Hematopoietic multipotent progenitor cell treated with erythropoietin and hydrocortisone succinate and interleukin-3 and kit ligand, for 8 days (in vitro differentiated cells): ENCODE measurements around the gene EIF3K.
"Not testable (repeated sequence)": the region's sequence is repeated elsewhere in the genome, so short reads cannot be mapped to it uniquely, and the experiment has no call there.

Experiments used
- DNase-seq: peaks from one replicate; pipeline ENCODE4 v3.0.0-alpha.2; 2015

EIF3K gene

GRCh38 chr19:38618590-38619360 lies at the start of gene EIF3K:
EIF3K (plus strand) TSS chr19:38619188; CDS start chr19:38619269, 81 bp downstream.
- DNase-seq, result peak; percentile 99

DNA sequence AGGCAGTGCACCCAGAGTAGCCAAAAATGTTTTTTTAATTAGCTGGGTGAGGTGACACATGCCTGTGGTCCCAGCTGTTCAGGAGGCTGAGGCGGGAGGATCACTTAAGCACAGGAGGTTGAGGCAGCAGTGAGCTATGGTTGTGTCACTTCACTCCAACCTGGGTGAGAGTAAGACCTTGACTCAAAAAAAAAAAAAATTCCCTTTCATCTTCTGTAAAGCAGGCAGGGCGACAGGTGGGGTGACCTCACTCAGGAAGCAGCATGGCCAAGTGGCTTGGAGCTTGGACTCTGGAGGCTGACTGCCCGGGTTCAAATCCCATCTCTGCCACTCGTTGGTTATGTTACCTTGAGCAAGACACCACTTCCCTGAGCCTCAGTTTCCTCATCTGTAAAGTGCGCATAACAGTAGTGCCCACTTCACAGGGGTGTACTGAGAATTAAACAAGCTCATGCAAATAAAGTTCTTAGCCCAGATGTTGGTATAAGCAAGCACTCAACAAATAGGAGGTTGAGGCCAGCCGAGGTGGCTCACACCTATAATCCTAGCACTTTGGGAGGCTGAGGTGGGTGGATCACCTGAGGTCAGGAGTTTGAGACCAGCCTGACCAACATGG lies 49.5 kb upstream of the EIF3K start:
- no peak for DNase-seq

DNA sequence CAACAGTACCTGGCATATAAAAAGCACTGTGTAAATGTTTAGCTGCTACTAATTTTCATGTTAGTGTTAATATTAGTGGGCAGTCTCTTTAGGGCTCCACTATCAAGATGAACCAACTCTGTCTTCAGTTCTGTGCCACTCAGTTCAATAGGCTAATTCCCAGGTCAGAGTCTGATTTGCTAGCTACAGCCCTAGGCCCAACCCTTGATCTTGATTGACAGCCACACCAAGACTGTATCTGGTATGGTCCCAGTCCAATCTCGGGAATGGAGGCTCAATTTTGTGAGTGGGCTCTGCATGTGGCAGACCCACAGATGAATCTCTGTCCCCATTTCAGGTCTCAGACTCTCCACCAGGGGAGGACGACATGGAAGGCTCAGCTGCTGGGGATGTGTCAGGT lies 47.3 kb upstream of the EIF3K start:
- DNase-seq, result no peak

- no peak for DNase-seq
Observed at GRCh38 chr19:38577826-38578225, 41.2 kb upstream of the EIF3K start.

GRCh38 chr19:38579304-38579703 lies 39.7 kb upstream of the EIF3K start:
- DNase-seq, result not testable (repeated sequence)

GRCh38 chr19:38580080-38580479 lies 38.9 kb upstream of the EIF3K start:
- no peak for DNase-seq

GRCh38 chr19:38583219-38583984 lies 35.6 kb upstream of the EIF3K start:
- no peak for DNase-seq

DNA sequence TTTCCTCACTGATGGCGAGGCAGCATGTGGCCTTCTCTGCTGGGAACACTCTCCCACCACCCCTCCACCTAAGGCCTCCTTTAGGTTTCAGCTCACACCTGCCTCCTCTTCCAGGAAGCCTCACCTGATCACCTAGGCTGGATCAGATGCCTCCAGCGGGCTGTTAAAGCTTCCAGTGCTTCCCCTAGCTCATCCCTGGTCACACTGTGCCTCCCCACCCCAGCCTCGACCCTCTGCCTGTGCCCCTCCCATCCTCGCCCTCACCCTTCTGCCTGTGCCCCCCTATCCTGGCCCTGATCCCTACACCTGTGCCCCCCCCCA lies 35.0 kb upstream of the EIF3K start:
- DNase-seq, result no peak

GRCh38 chr19:38587562-38587961 lies 31.4 kb upstream of the EIF3K start:
- DNase-seq, result no peak

DNA sequence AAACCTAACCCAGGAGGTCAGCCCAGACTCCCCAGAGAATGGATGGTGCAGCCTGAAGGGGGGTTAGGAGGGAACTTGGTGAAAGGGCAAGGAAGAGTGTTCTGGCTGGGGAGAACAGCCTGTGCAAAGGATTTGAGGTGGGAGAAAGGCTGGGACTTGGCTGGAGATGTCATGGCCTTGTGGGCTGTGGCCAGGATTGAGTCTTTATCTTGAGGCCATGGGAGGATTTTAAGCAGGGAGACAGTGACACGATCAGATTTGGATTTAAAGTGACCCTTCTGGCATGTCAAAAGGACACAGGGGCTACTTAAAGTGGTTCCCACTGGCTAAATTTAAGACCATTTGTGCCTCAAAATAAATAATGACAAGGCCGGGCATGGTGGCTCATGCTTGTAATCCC lies 30.9 kb upstream of the EIF3K start:
- no peak for DNase-seq

- no peak for DNase-seq
Observed at GRCh38 chr19:38592940-38593339, 26.0 kb upstream of the EIF3K start.

DNA sequence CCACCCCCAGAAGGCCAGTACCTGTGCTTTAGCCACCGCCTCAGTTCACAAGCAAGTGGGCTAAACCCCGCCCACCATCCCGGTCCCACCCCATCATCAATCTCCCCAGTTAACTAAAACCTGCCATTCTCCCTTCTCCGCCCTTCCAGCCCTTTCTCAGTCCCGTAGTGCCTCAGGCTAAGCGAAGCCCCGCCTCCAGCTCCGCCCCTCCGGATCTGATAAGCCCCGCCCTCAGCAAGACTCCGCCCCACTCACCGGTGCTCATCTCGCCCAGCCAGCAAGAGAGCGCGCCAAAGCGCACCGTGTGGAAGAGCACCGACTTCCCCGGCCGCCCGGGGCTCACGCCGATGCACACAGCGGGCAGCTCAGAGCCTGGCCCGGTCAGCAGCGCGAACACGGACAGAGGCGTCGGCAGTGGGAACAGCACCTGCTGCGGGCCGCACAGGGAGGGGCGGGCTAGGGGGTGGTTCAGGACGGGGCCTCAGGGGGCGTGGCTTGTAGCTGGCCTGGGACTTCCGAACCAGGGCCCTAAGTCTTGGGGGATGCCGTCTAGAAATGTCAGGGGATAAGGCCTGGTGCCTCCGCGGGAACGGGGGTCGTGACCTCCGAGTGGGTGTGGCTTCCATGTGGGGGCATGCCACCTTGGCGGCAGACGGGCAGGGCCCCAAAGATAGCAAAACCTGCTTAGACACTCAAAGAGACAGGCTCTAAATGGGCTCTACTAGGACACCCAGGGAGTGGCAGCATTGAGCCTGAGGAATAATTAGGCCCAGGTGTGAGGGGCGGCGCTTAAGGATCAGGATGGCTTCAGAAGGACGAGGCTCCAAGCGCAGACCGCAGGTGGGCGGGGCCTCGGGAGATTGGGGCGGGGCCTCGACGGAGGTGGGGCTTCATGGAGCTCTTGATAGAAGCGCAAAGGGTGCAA lies 22.7 kb upstream of the EIF3K start:
- no peak for DNase-seq

DNA sequence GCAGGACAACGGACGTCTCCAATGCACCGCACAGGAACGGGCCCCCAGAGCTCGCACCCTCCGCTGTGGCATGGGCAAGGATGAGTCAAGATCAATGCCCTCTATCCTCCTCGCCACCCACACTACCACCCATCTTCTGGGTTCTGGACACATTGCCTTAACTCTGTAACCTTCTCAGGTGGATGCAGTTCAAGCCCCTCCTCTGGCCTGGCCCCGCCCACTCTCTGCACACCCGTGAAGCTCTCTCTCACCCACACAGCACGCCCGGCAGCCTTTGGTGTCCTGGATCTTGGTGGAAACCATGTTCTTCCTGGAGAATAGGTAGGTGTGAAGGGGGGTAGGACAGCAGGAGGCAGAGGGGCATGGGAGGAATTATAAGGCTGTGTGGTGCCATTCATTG lies 21.9 kb upstream of the EIF3K start:
- DNase-seq, result no peak

DNA sequence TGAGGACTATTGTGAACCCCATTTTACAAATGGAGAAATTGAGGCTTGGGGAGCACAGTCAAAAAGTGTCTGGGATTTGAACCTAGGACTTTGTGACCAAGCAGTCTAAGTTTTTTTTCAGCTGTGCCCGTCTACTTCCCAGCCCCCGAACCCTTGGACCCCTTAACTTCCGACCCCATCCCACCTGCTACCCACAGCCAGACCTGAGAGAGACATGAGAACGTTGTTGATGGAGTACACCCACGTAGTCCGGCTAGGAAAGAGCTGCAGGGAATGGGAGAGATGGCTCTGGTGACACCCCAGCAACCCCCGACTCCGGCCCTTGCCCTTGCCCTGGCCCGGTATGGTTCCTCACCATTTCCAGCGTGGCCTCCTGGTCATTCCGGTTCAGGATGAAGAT lies 19.3 kb upstream of the EIF3K start:
- DNase-seq, result no peak

DNA sequence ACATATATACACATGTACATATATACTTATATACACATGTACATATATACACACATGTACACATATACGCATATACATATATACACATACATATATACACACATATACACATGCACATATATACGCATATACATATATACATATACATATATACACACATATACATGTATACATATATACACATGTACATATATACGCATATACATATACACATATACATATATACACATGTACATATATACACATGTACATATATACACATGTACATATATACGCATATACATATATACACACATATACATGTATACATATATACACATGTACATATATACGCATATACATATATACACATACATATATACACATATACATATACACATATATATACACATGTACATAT lies 16.1 kb upstream of the EIF3K start:
- not testable (repeated sequence) for DNase-seq

- DNase-seq, result no peak
Observed at GRCh38 chr19:38606131-38606530, 12.9 kb upstream of the EIF3K start.

- no peak for DNase-seq
Observed at GRCh38 chr19:38614289-38614688, 4.7 kb upstream of the EIF3K start.

DNA sequence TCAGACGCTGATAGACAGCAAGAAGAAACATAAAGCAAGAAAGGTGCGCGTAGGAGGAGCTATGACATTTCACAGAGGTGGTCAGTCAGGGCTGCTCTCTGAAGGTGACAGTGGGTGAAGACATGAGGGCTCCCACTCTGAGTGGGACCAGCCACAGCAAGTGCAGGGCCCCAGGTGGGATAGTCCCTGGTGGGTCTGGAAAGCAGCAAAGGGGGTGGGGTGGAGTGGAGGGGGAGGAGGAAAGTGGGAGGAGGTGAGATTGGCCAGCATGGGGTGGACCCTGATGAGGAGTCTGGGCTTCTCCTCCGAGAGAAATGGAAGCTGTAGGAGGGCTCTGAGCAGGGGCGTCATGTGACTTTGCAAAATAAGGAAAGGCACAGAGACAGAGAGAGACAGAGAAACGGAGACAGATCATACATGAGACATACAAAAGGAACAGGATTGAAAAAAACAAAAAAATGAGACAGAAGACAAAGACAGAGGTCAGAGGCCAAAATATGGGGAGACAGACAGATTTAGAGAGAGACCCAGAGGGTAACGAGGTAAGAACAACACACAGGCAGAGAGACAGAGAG lies 3.9 kb upstream of the EIF3K start:
- no peak for DNase-seq

GRCh38 chr19:38616265-38616664 lies 2.7 kb upstream of the EIF3K start:
- no peak for DNase-seq

GRCh38 chr19:38617283-38617763 lies 1.7 kb upstream of the EIF3K start:
- DNase-seq, result peak; percentile 16

GRCh38 chr19:38617764-38618589 lies 1.0 kb upstream of the EIF3K start, which contains the start of gene MAP4K1:
MAP4K1 (minus strand) TSS chr19:38617953; CDS start chr19:38617895, 58 bp downstream.
- DNase-seq, result peak; percentile 50
